K562 (cell line): ENCODE measurements around the gene TP53TG5. TPM values are rescaled to one million over a fixed set of nuclear protein-coding genes. Genes with fewer than 3 reads are reported as not detected.

Experiments
- BRF2 ChIP-seq: IDR thresholded peaks from 3 replicates; pipeline ENCODE4 v1.6.1; 2011; ENCODE audit warnings: borderline replicate concordance, mild to moderate bottlenecking; ENCODE audit not compliant: insufficient read length, insufficient read depth
- DIDO1 ChIP-seq: fragments of 450-650 bp; IDR thresholded peaks from 2 replicates; pipeline ENCODE4 v1.6.1; 2016; ENCODE audit warnings: low read depth, missing biosample characterization, missing genetic modification characterization
- KAT8 ChIP-seq: fragments of 450-650 bp; IDR thresholded peaks from 2 replicates; pipeline ENCODE4 v1.6.1; 2016; ENCODE audit warnings: low read depth, mild to moderate bottlenecking
- LCOR ChIP-seq: sonication (generic); formaldehyde crosslinking; IDR thresholded peaks from 2 replicates; pipeline ENCODE4 v1.8.0; 2022; ENCODE audit warnings: mild to moderate bottlenecking, missing genetic modification reagents
- NFE2 ChIP-seq: IDR thresholded peaks from 2 replicates; pipeline ENCODE4 v1.6.1; 2014; ENCODE audit warnings: antibody characterized with exemption, low read depth
- NR2C1 ChIP-seq, 2 experiments: fragments of 450-650 bp; IDR thresholded peaks; 2 replicates each; pipeline ENCODE4 v1.6.1; 2017; ENCODE audit warnings: mild to moderate bottlenecking in 2 of 2, antibody characterized with exemption in 1 of 2, inconsistent platforms in 1 of 2, missing compliant biosample characterization in 1 of 2, missing genetic modification characterization in 1 of 2
- NRF1 ChIP-seq, 2 experiments: fragments of 450-650 bp; IDR thresholded peaks in 1 of 2; conservative IDR thresholded peaks in 1 of 2; 2 replicates each; pipeline ENCODE4 v1.6.1; 2014; ENCODE audit warnings: mild to moderate bottlenecking in 2 of 2
- SUPT5H ChIP-seq: fragments of 450-650 bp; IDR thresholded peaks from 2 replicates; pipeline ENCODE4 v1.6.1; 2016
- ZBTB2 ChIP-seq: fragments of 450-650 bp; IDR thresholded peaks from 2 replicates; pipeline ENCODE4 v1.6.1; 2016; ENCODE audit warnings: antibody characterized with exemption
- ZNF639 ChIP-seq, 2 experiments: fragments of 200-800 bp in 1 of 2; sonication (Bioruptor generic) in 1 of 2; sonication (generic) in 1 of 2; formaldehyde crosslinking in 1 of 2; IDR thresholded peaks in 1 of 2; conservative IDR thresholded peaks in 1 of 2; 2 replicates each; pipeline versions ENCODE4 v1.5.0 to v1.6.1; 2016 to 2020; ENCODE audit warnings: missing compliant biosample characterization in 1 of 2, missing genetic modification characterization in 1 of 2, missing genetic modification reagents in 1 of 2
- ZZZ3 ChIP-seq: fragments of 450-650 bp; IDR thresholded peaks from 2 replicates; pipeline ENCODE4 v1.6.1; 2016; ENCODE audit warnings: antibody characterized with exemption, mild to moderate bottlenecking, moderate library complexity
- polyA plus RNA-seq, 8 experiments: library from polyadenylated mRNA; depleted of rRNA in 4 of 8; stranded (reverse) in 5 of 8; unstranded in 3 of 8; fragments of >200 nt; fragmentation: Nextera tagmentation in 2 of 8; fragmentation: Illumina TruSeq in 1 of 8; extraction: Ambion mirVana in 2 of 8; extraction: Trizol in 1 of 8; gene quantifications; 2 replicates each; pipeline versions ENCODE4 v1.2.1 to v1.2.3, GENCODE V29; 2011 to 2014; ENCODE audit warnings: inconsistent platforms in 1 of 8, missing spikeins in 1 of 8
- total RNA-seq, 7 experiments: library from RNA; depleted of rRNA in 6 of 7; stranded (reverse); fragments of >200 nt in 6 of 7; fragmentation: Illumina TruSeq in 2 of 7; extraction: Trizol in 2 of 7; gene quantifications; 2 replicates each; pipeline versions ENCODE4 v1.2.1 to v1.2.3, GENCODE V29; 2011 to 2021; ENCODE audit warnings: low replicate concordance in 1 of 7
- TF ChIP-seq, protein P1 (sequence below): fragments of 450-650 bp; IDR thresholded peaks from 2 replicates; pipeline ENCODE4 v1.6.1; 2018; ENCODE audit not compliant: partially characterized antibody
- TF ChIP-seq, protein P2 (sequence below): IDR thresholded peaks from 2 replicates; pipeline ENCODE4 v1.6.1; 2011; ENCODE audit warnings: borderline replicate concordance, low read depth, mild to moderate bottlenecking, moderate library complexity, low read length; ENCODE audit not compliant: insufficient read depth, poor library complexity, severe bottlenecking

TP53TG5 gene
- total and polyA plus RNA-seq, 9 of the 15 experiments (the other 6 are each of a cell fraction or from before 2014, with no cell fraction given) = 0.04 to 0.05 (median 0.04) TPM; not detected in 6

DNA sequence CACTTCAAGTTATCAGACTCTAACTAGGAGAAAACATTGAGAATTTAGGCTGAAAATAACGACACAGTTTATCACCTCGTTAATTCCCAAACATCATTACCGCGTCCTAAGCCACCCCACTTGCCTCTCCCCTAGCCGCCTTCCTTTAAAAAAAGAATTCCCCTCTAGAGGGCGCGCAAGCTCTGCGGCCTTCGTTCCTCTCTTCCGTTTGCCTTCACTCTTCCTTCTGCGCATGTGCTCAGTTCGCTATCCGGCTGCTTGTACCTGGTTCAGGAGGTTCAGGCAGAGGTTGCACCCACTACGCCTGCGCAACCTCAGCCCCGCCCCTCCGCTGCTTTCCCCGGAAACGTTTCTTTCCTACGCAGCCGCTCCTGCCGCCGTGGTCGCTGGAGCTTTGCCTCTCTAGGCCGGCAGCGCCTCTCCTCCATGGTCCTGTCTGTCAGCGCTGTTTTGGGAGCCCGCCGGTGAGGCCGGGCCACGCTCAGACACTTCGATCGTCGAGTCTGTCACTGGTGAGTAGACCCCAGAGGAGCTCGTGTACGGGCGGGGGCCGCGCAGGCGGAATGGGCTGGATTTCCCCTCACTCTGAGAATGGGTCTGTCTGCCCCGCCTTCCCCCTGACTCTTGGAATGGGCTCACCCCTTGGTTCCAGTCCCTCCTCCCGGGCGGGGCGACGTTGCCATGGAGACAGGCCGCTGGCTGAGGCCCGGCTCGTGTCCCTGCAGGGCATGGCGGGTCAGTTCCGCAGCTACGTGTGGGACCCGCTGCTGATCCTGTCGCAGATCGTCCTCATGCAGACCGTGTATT lies 15.1 kb downstream of the TP53TG5 start, which contains the start of gene SYS1 (continued):
- TF ChIP-seq BRF2 (no peak), ZNF639 (CRISPR knock-in tag; conservative IDR thresholded peaks at IDR 0.05 in 1 of 2, IDR thresholded peaks at IDR 0.05 in 1 of 2) (peak in 1 of 2 experiments; percentile 82; a peak in 2 of 4 replicates), ZBTB2 (peak; percentile 99), NRF1 (conservative IDR thresholded peaks at IDR 0.05 in 1 of 2, IDR thresholded peaks at IDR 0.05 in 1 of 2) (peak; percentile 100), NR2C1 (IDR thresholded peaks at IDR 0.05) (peak; percentile 97), NR2C1 (tag; IDR thresholded peaks at IDR 0.05) (peak; percentile 98), NFE2 (no peak), DIDO1 (peak; percentile 26; the same call in 1 of the 2 replicates), SUPT5H (peak; percentile 92), KAT8 (no peak), LCOR (CRISPR knock-in tag) (peak; percentile 85; the same call in 1 of the 2 replicates), ZZZ3 (peak; percentile 82)
- TF ChIP-seq, protein P1, sequence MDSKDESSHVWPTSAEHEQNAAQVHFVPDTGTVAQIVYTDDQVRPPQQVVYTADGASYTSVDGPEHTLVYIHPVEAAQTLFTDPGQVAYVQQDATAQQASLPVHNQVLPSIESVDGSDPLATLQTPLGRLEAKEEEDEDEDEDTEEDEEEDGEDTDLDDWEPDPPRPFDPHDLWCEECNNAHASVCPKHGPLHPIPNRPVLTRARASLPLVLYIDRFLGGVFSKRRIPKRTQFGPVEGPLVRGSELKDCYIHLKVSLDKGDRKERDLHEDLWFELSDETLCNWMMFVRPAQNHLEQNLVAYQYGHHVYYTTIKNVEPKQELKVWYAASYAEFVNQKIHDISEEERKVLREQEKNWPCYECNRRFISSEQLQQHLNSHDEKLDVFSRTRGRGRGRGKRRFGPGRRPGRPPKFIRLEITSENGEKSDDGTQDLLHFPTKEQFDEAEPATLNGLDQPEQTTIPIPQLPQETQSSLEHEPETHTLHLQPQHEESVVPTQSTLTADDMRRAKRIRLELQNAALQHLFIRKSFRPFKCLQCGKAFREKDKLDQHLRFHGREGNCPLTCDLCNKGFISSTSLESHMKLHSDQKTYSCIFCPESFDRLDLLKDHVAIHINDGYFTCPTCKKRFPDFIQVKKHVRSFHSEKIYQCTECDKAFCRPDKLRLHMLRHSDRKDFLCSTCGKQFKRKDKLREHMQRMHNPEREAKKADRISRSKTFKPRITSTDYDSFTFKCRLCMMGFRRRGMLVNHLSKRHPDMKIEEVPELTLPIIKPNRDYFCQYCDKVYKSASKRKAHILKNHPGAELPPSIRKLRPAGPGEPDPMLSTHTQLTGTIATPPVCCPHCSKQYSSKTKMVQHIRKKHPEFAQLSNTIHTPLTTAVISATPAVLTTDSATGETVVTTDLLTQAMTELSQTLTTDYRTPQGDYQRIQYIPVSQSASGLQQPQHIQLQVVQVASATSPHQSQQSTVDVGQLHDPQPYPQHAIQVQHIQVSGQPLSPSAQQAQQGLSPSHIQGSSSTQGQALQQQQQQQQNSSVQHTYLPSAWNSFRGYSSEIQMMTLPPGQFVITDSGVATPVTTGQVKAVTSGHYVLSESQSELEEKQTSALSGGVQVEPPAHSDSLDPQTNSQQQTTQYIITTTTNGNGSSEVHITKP = peak; percentile 99
- TF ChIP-seq, protein P2, sequence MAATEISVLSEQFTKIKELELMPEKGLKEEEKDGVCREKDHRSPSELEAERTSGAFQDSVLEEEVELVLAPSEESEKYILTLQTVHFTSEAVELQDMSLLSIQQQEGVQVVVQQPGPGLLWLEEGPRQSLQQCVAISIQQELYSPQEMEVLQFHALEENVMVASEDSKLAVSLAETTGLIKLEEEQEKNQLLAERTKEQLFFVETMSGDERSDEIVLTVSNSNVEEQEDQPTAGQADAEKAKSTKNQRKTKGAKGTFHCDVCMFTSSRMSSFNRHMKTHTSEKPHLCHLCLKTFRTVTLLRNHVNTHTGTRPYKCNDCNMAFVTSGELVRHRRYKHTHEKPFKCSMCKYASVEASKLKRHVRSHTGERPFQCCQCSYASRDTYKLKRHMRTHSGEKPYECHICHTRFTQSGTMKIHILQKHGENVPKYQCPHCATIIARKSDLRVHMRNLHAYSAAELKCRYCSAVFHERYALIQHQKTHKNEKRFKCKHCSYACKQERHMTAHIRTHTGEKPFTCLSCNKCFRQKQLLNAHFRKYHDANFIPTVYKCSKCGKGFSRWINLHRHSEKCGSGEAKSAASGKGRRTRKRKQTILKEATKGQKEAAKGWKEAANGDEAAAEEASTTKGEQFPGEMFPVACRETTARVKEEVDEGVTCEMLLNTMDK = peak; percentile 84
